Prostate gland (tissue), 2 donors: ENCODE data around the gene ELAVL1. TPM values are rescaled to one million over a fixed set of nuclear protein-coding genes. Genes with fewer than 3 reads are reported as not detected.

Source experiments
- DNase-seq: peaks from one replicate; pipeline ENCODE4 v3.0.0-alpha.2; 2019; ENCODE audit warnings: low spot score
- H3K27ac ChIP-seq, 2 donors: fragments of 200-600 bp; sonication (generic); 2 replicates each; pipeline ENCODE4 v1.5.1; 2017 to 2019
- H3K27me3 ChIP-seq: fragments of 200-600 bp; sonication (generic); replicated peaks from 2 replicates; pipeline ENCODE4 v1.5.1; 2019; ENCODE audit not compliant: insufficient read depth
- H3K36me3 ChIP-seq, 2 donors: fragments of 200-600 bp; sonication (generic); 1 replicate in 1 of 2; 2 replicates in 1 of 2; pipeline versions ENCODE4 v1.5.1 to v1.8.1; 2017 to 2019
- H3K4me1 ChIP-seq: fragments of 200-600 bp; sonication (generic); replicated peaks from 2 replicates; pipeline ENCODE4 v1.5.1; 2019
- H3K4me3 ChIP-seq, 2 donors: fragments of 200-600 bp; sonication (generic); 2 replicates each; pipeline ENCODE4 v1.5.1; 2017 to 2019
- H3K9me3 ChIP-seq: fragments of 200-600 bp; sonication (generic); 2 replicates; pipeline ENCODE4 v1.5.1; 2017
- CTCF ChIP-seq, 4 experiments: fragments of 200-600 bp in 2 of 4; fragments of 450-650 bp in 2 of 4; sonication (generic) in 2 of 4; IDR thresholded peaks; 1 replicate in 3 of 4; 2 replicates in 1 of 4; pipeline ENCODE4 v1.5.1; 2016 to 2019; ENCODE audit warnings: antibody characterized with exemption in 4 of 4, mild to moderate bottlenecking in 2 of 4, moderate library complexity in 2 of 4
- POLR2A ChIP-seq: fragments of 450-650 bp; IDR thresholded peaks from one replicate; pipeline ENCODE4 v1.6.1; 2016; ENCODE audit warnings: antibody characterized with exemption, mild to moderate bottlenecking
- POLR2AphosphoS5 ChIP-seq: sonication (generic); formaldehyde crosslinking; IDR thresholded peaks from one replicate; pipeline ENCODE4 v1.6.1; 2017; ENCODE audit warnings: antibody characterized with exemption
- WGBS: methylation state at CpG from one replicate; pipeline ENCODE4 v1.1.5; 2018; 5-methylcytosine and 5-hydroxymethylcytosine counted together
- intact Hi-C: fragments of 100-400 bp; cut with DNase I; formaldehyde crosslinking; loops from one replicate; pipeline ENCODE4 v1.14.2; 2022
- total RNA-seq, 2 donors: library from RNA; depleted of rRNA; stranded (reverse); fragments of >200 nt; gene quantifications; one replicate each; pipeline ENCODE4 v1.1.0, GENCODE V29; 2016

Gene ELAVL1
- total RNA-seq, 2 donors from 2014 or later, result 35.6 to 76.9 TPM

DNA sequence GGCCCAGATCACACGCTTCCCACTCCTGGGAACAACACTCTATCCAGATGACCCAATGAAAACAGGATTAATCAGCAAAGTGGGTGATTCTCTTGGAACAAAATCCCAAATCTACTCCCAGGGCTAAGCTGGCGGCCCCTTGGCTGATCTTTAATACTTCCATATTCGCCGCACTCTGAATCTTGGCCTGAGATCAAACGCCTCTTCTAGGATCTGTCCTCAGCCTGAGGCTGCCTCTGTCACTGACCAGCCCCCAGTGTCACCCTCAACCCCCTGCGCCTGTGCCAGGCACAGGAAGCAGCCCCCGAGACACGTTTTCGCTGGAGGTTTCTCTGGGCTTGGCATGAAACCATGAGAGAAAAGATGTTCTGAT, 77.1 kb downstream of the ELAVL1 start:
- Histone ChIP-seq H3K27me3 (no peaks in the 10 kb centered on the region), H3K4me1 (peaks cover 17% of the 10 kb centered on the region), H3K36me3 (peaks cover 12 to 19% of the 10 kb centered on the region in 2 donors), H3K9me3 (no peaks in the 10 kb centered on the region), H3K27ac (peak overlapping the region; percentile 90 to 92), H3K4me3 (no peak overlapping the region)
- DNase-seq, result no peak
- no peak for TF ChIP-seq POLR2AphosphoS5
- TF ChIP-seq POLR2A, result no peak
- TF ChIP-seq CTCF (IDR thresholded peaks at IDR 0.05), result no peak
- intact Hi-C loops, result loop anchor here (5.0 kb wide), 1 partner anchor 396 kb away; no protein-coding TSS in a partner anchor
- 13% methylated on average over 9 of the region's 9 CpGs for WGBS

GRCh38 chr19:7927605-7928333, 77.7 kb downstream of the ELAVL1 start:
- no peak overlapping the region for H3K4me3 ChIP-seq
- no peaks in the 10 kb centered on the region for H3K27me3 ChIP-seq
- H3K9me3 ChIP-seq, result no peaks in the 10 kb centered on the region
- intact Hi-C loops, result loop anchor here (5.0 kb wide), 1 partner anchor 395 kb away; no protein-coding TSS in a partner anchor
- H3K4me1 ChIP-seq, result peaks cover 17% of the 10 kb centered on the region
- H3K36me3 ChIP-seq, result peaks cover 13 to 16% of the 10 kb centered on the region in 2 donors
- peak overlapping the region; percentile 90 to 92 for H3K27ac ChIP-seq
- DNase-seq, result no peak
- 67% methylated on average over 21 of the region's 23 CpGs for WGBS
- TF ChIP-seq POLR2AphosphoS5 (no peak), CTCF (IDR thresholded peaks at IDR 0.05) (no peak), POLR2A (no peak)

- H3K36me3 ChIP-seq, result peaks cover 11 to 18% of the 10 kb centered on the region in 2 donors
- WGBS, result 78% methylated on average over 32 of the region's 32 CpGs
- TF ChIP-seq POLR2AphosphoS5 (no peak), CTCF (IDR thresholded peaks at IDR 0.05) (no peak), POLR2A (no peak)
- intact Hi-C loops, result loop anchor here (5.0 kb wide), 1 partner anchor 395 kb away; no protein-coding TSS in a partner anchor
- DNase-seq, result no peak
- H3K4me1 ChIP-seq, result peaks cover 17% of the 10 kb centered on the region
- no peaks in the 10 kb centered on the region for H3K27me3 ChIP-seq
- H3K4me3 ChIP-seq, result no peak overlapping the region
- H3K9me3 ChIP-seq, result no peaks in the 10 kb centered on the region
- H3K27ac ChIP-seq, result peak overlapping the region; percentile 90 to 92
These were observed 78.5 kb downstream of the ELAVL1 start for GRCh38 chr19:7926727-7927604.

DNA sequence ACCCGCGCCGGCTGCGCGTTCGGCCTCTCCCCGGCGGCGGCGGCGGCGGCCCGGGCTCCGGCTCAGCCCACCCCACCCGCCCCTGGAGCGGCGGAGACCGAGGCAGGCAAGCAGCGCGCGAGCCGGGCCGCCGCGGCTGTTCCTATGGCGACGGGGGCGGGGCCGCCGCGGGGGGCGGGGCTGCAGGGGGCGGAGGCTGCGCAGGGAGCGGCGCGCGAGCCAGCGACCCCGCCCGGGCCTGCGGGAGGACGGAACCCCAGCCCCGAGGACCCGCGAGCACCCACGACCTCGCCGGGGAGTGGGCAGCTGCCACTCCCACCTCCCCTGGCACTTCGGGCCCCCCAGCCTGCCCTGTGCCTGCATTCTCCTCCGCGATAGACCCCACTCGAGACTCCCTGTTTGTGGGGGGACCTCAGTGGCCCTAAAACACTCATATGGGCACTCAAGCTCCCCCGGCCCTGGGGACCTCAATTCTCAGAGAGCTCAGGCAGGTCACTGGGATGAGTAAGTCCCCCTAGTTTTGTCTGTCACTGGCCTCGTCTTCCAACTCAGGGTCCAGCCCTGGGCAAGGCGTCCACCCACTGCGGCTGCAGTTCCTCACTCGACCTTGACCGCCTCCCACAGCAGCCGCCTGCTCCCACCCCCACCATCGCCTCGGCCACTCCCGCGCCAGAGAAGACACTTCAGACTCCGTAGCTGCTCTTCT, 79.3 kb downstream of the ELAVL1 start, which contains the start of gene CTXN1:
TSS of gene CTXN1 (minus strand) at position 115 of the 706 bp plus-strand sequence. CDS start 597 bp downstream, outside the sequence.
- intact Hi-C loops, result loop anchor here (5.0 kb wide), 1 partner anchor 394 kb away; no protein-coding TSS in a partner anchor
- DNase-seq, result peak; percentile 69
- TF ChIP-seq POLR2A, result no peak
- TF ChIP-seq POLR2AphosphoS5, result no peak
- TF ChIP-seq CTCF (IDR thresholded peaks at IDR 0.05), result no peak
- Histone ChIP-seq H3K4me1 (peaks cover 21% of the 10 kb centered on the region), H3K27me3 (no peaks in the 10 kb centered on the region), H3K27ac (peak within 1 kb of the TSS; percentile 55 to 90), H3K4me3 (peak within 1 kb of the TSS; percentile 33 to 55), H3K9me3 (no peaks in the 10 kb centered on the region), H3K36me3 (peaks cover 9 to 10% of the 10 kb centered on the region in 2 donors)
- WGBS, result 16% methylated on average over 31 of the region's 65 CpGs
